Astrocyte (in vitro differentiated cells and primary cell): ENCODE measurements around the gene AKT3. TPM values are rescaled to one million over a fixed set of nuclear protein-coding genes. Genes with fewer than 3 reads are reported as not detected.

Experiments used
- DNase-seq: peaks from one replicate; pipeline ENCODE4 v3.0.0-alpha.2; 2010; ENCODE audit warnings: low read depth
- FAIRE-seq: peaks from 2 replicates; lab custom pipeline; 2011; peaks lifted over from hg19 to GRCh38; lab: Jason Lieb, UNC
- H2AFZ ChIP-seq: 2 replicates; pipeline ENCODE4 v1.6.0; 2012; ENCODE audit warnings: low read depth, low read length, inconsistent platforms
- H3K27ac ChIP-seq: 2 replicates; pipeline ENCODE4 v1.5.1; 2011; ENCODE audit warnings: low read depth, low read length, inconsistent platforms
- H3K27me3 ChIP-seq: 2 replicates; pipeline ENCODE4 v1.6.0; 2011; ENCODE audit warnings: low read length, inconsistent platforms; ENCODE audit not compliant: insufficient read depth
- H3K36me3 ChIP-seq: 2 replicates; pipeline ENCODE4 v1.5.1; 2011; ENCODE audit warnings: low read length, inconsistent platforms; ENCODE audit not compliant: insufficient read depth
- H3K4me1 ChIP-seq: 2 replicates; pipeline ENCODE4 v1.5.1; 2011; ENCODE audit warnings: low read length, inconsistent platforms; ENCODE audit not compliant: insufficient read depth
- H3K4me2 ChIP-seq: 2 replicates; pipeline ENCODE4 v1.6.0; 2012; ENCODE audit warnings: low read length, inconsistent platforms
- H3K4me3 ChIP-seq: 2 replicates; pipeline ENCODE4 v1.5.1; 2011; ENCODE audit warnings: low read depth, mild to moderate bottlenecking, low read length, inconsistent platforms; ENCODE audit not compliant: insufficient read depth
- H3K79me2 ChIP-seq: 2 replicates; pipeline ENCODE4 v1.6.0; 2012; ENCODE audit warnings: mild to moderate bottlenecking, low read length, inconsistent platforms; ENCODE audit not compliant: insufficient read depth
- H3K9ac ChIP-seq: 2 replicates; pipeline ENCODE4 v1.6.0; 2012; ENCODE audit warnings: mild to moderate bottlenecking, low read length, inconsistent platforms
- H3K9me3 ChIP-seq: 2 replicates; pipeline ENCODE4 v1.5.1; 2012; ENCODE audit warnings: low read depth, mild to moderate bottlenecking, low read length, inconsistent platforms; ENCODE audit not compliant: insufficient read depth
- H4K20me1 ChIP-seq: 2 replicates; pipeline ENCODE4 v1.6.0; 2012; ENCODE audit warnings: low read length, inconsistent platforms; ENCODE audit not compliant: insufficient read depth
- H3K27ac Mint-ChIP-seq: one replicate; pipeline ENCODE4 v1.8.0; 2021; ENCODE audit warnings: mild to moderate bottlenecking, mixed read lengths; ENCODE audit not compliant: unreplicated experiment
- H3K27me3 Mint-ChIP-seq: one replicate; pipeline ENCODE4 v1.8.0; 2021; ENCODE audit warnings: low read depth, mixed read lengths; ENCODE audit not compliant: unreplicated experiment
- H3K36me3 Mint-ChIP-seq: one replicate; pipeline ENCODE4 v1.8.0; 2021; ENCODE audit warnings: low read depth, mixed read lengths; ENCODE audit not compliant: unreplicated experiment
- H3K4me1 Mint-ChIP-seq: one replicate; pipeline ENCODE4 v1.8.0; 2021; ENCODE audit warnings: low read depth, mixed read lengths; ENCODE audit not compliant: unreplicated experiment
- H3K4me3 Mint-ChIP-seq: one replicate; pipeline ENCODE4 v1.8.0; 2021; ENCODE audit warnings: mild to moderate bottlenecking, moderate library complexity, mixed read lengths; ENCODE audit not compliant: unreplicated experiment
- H3K9me3 Mint-ChIP-seq: one replicate; pipeline ENCODE4 v1.8.0; 2021; ENCODE audit warnings: mild to moderate bottlenecking, mixed read lengths; ENCODE audit not compliant: unreplicated experiment
- CTCF ChIP-seq: IDR thresholded peaks from 2 replicates; pipeline ENCODE4 v1.5.1; 2011; ENCODE audit warnings: low read depth, mild to moderate bottlenecking, inconsistent platforms, low read length, moderate library complexity; ENCODE audit not compliant: insufficient read depth
- EZH2 ChIP-seq: IDR thresholded peaks from 2 replicates; pipeline ENCODE4 v1.6.1; 2012; ENCODE audit warnings: mild to moderate bottlenecking, low read length, inconsistent platforms; ENCODE audit not compliant: insufficient read depth
- total RNA-seq: library from RNA; stranded (reverse); gene quantifications from 2 replicates; pipeline ENCODE4 v1.2.1, GENCODE V29; 2021

AKT3 gene
- total RNA-seq, 1 donor from 2014 or later = 64.5 TPM

- Histone ChIP-seq H2AFZ (no peak overlapping the region), H3K4me3 (no peak overlapping the region), H3K79me2 (no peaks in the 10 kb centered on the region), H3K4me1 (peaks cover 11% of the 10 kb centered on the region), H3K9me3 (no peaks in the 10 kb centered on the region), H3K9ac (no peak overlapping the region), H4K20me1 (no peaks in the 10 kb centered on the region), H3K36me3 (no peaks in the 10 kb centered on the region), H3K27ac (no peak overlapping the region), H3K4me2 (peak overlapping the region; percentile 90), H3K27me3 (no peaks in the 10 kb centered on the region)
- no peak for DNase-seq
- Mint-ChIP-seq H3K9me3 (peaks cover 2% of the 10 kb centered on the region), H3K27me3 (no peaks in the 10 kb centered on the region), H3K4me1 (peaks cover 8% of the 10 kb centered on the region), H3K27ac (no peak overlapping the region), H3K4me3 (peak overlapping the region; percentile 75), H3K36me3 (peaks cover 5% of the 10 kb centered on the region)
- FAIRE-seq = no peak
- no peak for TF ChIP-seq CTCF
- TF ChIP-seq EZH2 = no peak
Measured at GRCh38 chr1:243483952-243484351, 366.1 kb downstream of the AKT3 start.

GRCh38 chr1:243483071-243483771 is 366.8 kb downstream of the AKT3 start:
- Mint-ChIP-seq H3K9me3 (peaks cover 2% of the 10 kb centered on the region), H3K4me1 (peaks cover 8% of the 10 kb centered on the region), H3K36me3 (peaks cover under 1% of the 10 kb centered on the region), H3K4me3 (peak overlapping the region; percentile 75), H3K27me3 (no peaks in the 10 kb centered on the region), H3K27ac (peak overlapping the region; percentile 34)
- Histone ChIP-seq H3K79me2 (no peaks in the 10 kb centered on the region), H2AFZ (peak overlapping the region; percentile 63), H3K4me3 (peak overlapping the region; percentile 55), H3K9ac (peak overlapping the region; percentile 74), H3K4me2 (peak overlapping the region; percentile 90), H3K27ac (peak overlapping the region; percentile 15), H3K36me3 (no peaks in the 10 kb centered on the region), H3K4me1 (peaks cover 11% of the 10 kb centered on the region), H3K9me3 (no peaks in the 10 kb centered on the region), H4K20me1 (no peaks in the 10 kb centered on the region), H3K27me3 (no peaks in the 10 kb centered on the region)
- TF ChIP-seq EZH2 (no peak), CTCF (peak; percentile 17)
- DNase-seq = no peak
- no peak for FAIRE-seq
